Stimulated activated memory B cell treated with anti-CD40 and anti-IgM and Interleukin-4, amounts not matched to agents 10 μg/mL and 1 μg/mL and 100 μg/mL, for 72 hours (primary cell): ENCODE results near the gene PACRG.

ENCODE experiments used
- ATAC-seq: fragments of 150-1000 bp; cut with Tn5 transposase; 2 replicates; pipeline ENCODE4 v1.10.0; 2021
- H3K27ac Mint-ChIP-seq: one replicate; pipeline ENCODE4 v1.8.0; 2022; ENCODE audit warnings: mild to moderate bottlenecking, mixed read lengths
- H3K27me3 Mint-ChIP-seq: one replicate; pipeline ENCODE4 v1.8.0; 2022; ENCODE audit warnings: mixed read lengths
- H3K36me3 Mint-ChIP-seq: one replicate; pipeline ENCODE4 v1.8.0; 2022; ENCODE audit warnings: mixed read lengths
- H3K4me1 Mint-ChIP-seq: one replicate; pipeline ENCODE4 v1.8.0; 2022; ENCODE audit warnings: mixed read lengths
- H3K4me3 Mint-ChIP-seq: one replicate; pipeline ENCODE4 v1.8.0; 2022; ENCODE audit warnings: mild to moderate bottlenecking, moderate library complexity, mixed read lengths
- H3K9me3 Mint-ChIP-seq: one replicate; pipeline ENCODE4 v1.8.0; 2022; ENCODE audit warnings: mixed read lengths

The PACRG gene

GRCh38 chr6:162999575-163000285 lies 272.0 kb downstream of the PACRG start:
- ATAC-seq, result no peak
- Mint-ChIP-seq H3K36me3 (no peaks in the 10 kb centered on the region), H3K4me1 (no peaks in the 10 kb centered on the region)

GRCh38 chr6:163001330-163001729 lies 273.6 kb downstream of the PACRG start:
- Mint-ChIP-seq H3K4me3 (no peak overlapping the region), H3K4me1 (no peaks in the 10 kb centered on the region), H3K36me3 (no peaks in the 10 kb centered on the region), H3K27ac (no peak overlapping the region), H3K9me3 (peaks cover 3% of the 10 kb centered on the region), H3K27me3 (no peaks in the 10 kb centered on the region)
- ATAC-seq, result peak; percentile 31

More at GRCh38 chr6:162999575-163000285, 272.0 kb downstream of the PACRG start:
- Mint-ChIP-seq H3K27ac (no peak overlapping the region), H3K27me3 (no peaks in the 10 kb centered on the region), H3K4me3 (no peak overlapping the region), H3K9me3 (peaks cover 6% of the 10 kb centered on the region)

- no peak overlapping the region for H3K4me3 Mint-ChIP-seq
- peaks cover 3% of the 10 kb centered on the region for H3K9me3 Mint-ChIP-seq
- ATAC-seq, result no peak
- H3K27me3 Mint-ChIP-seq, result no peaks in the 10 kb centered on the region
- no peaks in the 10 kb centered on the region for H3K36me3 Mint-ChIP-seq
- no peak overlapping the region for H3K27ac Mint-ChIP-seq
- H3K4me1 Mint-ChIP-seq, result no peaks in the 10 kb centered on the region
Observed at GRCh38 chr6:163008186-163008585, 280.4 kb downstream of the PACRG start.

GRCh38 chr6:163008626-163009025 lies 280.9 kb downstream of the PACRG start:
- Mint-ChIP-seq H3K4me3 (no peak overlapping the region), H3K27ac (no peak overlapping the region), H3K36me3 (no peaks in the 10 kb centered on the region), H3K27me3 (no peaks in the 10 kb centered on the region), H3K9me3 (peaks cover 3% of the 10 kb centered on the region), H3K4me1 (no peaks in the 10 kb centered on the region)
- ATAC-seq, result no peak

GRCh38 chr6:163010145-163010544 lies 282.4 kb downstream of the PACRG start:
- Mint-ChIP-seq H3K9me3 (no peaks in the 10 kb centered on the region), H3K36me3 (no peaks in the 10 kb centered on the region), H3K4me3 (no peak overlapping the region), H3K27ac (no peak overlapping the region), H3K27me3 (no peaks in the 10 kb centered on the region), H3K4me1 (no peaks in the 10 kb centered on the region)
- no peak for ATAC-seq

GRCh38 chr6:163014736-163015135 lies 287.0 kb downstream of the PACRG start:
- ATAC-seq, result no peak
- Mint-ChIP-seq H3K36me3 (no peaks in the 10 kb centered on the region), H3K9me3 (no peaks in the 10 kb centered on the region), H3K27me3 (no peaks in the 10 kb centered on the region), H3K27ac (no peak overlapping the region), H3K4me3 (no peak overlapping the region), H3K4me1 (no peaks in the 10 kb centered on the region)

- Mint-ChIP-seq H3K27me3 (peaks cover 10% of the 10 kb centered on the region), H3K4me3 (no peak overlapping the region), H3K36me3 (no peaks in the 10 kb centered on the region), H3K27ac (no peak overlapping the region), H3K9me3 (peaks cover 2% of the 10 kb centered on the region), H3K4me1 (no peaks in the 10 kb centered on the region)
- no peak for ATAC-seq
Observed at GRCh38 chr6:163017801-163018200, 290.0 kb downstream of the PACRG start.

GRCh38 chr6:163019926-163020325 lies 292.2 kb downstream of the PACRG start:
- Mint-ChIP-seq H3K27me3 (peaks cover 10% of the 10 kb centered on the region), H3K27ac (no peak overlapping the region), H3K4me1 (no peaks in the 10 kb centered on the region), H3K9me3 (peaks cover 9% of the 10 kb centered on the region), H3K4me3 (no peak overlapping the region), H3K36me3 (no peaks in the 10 kb centered on the region)
- ATAC-seq, result no peak

GRCh38 chr6:163021054-163021453 lies 293.3 kb downstream of the PACRG start:
- Mint-ChIP-seq H3K27me3 (peaks cover 10% of the 10 kb centered on the region), H3K4me3 (no peak overlapping the region), H3K27ac (no peak overlapping the region), H3K4me1 (no peaks in the 10 kb centered on the region), H3K36me3 (no peaks in the 10 kb centered on the region), H3K9me3 (peaks cover 9% of the 10 kb centered on the region)
- peak; percentile 51 for ATAC-seq

- Mint-ChIP-seq H3K27ac (no peak overlapping the region), H3K9me3 (peaks cover 9% of the 10 kb centered on the region), H3K4me1 (no peaks in the 10 kb centered on the region), H3K36me3 (no peaks in the 10 kb centered on the region), H3K27me3 (peaks cover 10% of the 10 kb centered on the region), H3K4me3 (no peak overlapping the region)
- no peak for ATAC-seq
Observed at GRCh38 chr6:163023700-163024099, 295.9 kb downstream of the PACRG start.

GRCh38 chr6:163026893-163027292 lies 299.1 kb downstream of the PACRG start:
- no peak for ATAC-seq

GRCh38 chr6:163030980-163031379 lies 303.2 kb downstream of the PACRG start:
- Mint-ChIP-seq H3K4me3 (no peak overlapping the region), H3K27me3 (no peaks in the 10 kb centered on the region), H3K4me1 (no peaks in the 10 kb centered on the region), H3K9me3 (no peaks in the 10 kb centered on the region), H3K27ac (no peak overlapping the region), H3K36me3 (no peaks in the 10 kb centered on the region)
- no peak for ATAC-seq

More at GRCh38 chr6:163026893-163027292, 299.1 kb downstream of the PACRG start:
- Mint-ChIP-seq H3K27me3 (peaks cover under 1% of the 10 kb centered on the region), H3K4me3 (no peak overlapping the region), H3K9me3 (peaks cover 7% of the 10 kb centered on the region), H3K27ac (no peak overlapping the region), H3K36me3 (no peaks in the 10 kb centered on the region), H3K4me1 (no peaks in the 10 kb centered on the region)

- ATAC-seq, result no peak
- Mint-ChIP-seq H3K9me3 (no peaks in the 10 kb centered on the region), H3K27ac (no peak overlapping the region), H3K27me3 (no peaks in the 10 kb centered on the region), H3K36me3 (no peaks in the 10 kb centered on the region), H3K4me3 (no peak overlapping the region), H3K4me1 (no peaks in the 10 kb centered on the region)
Observed at GRCh38 chr6:163031931-163032330, 304.2 kb downstream of the PACRG start.

GRCh38 chr6:163036160-163036645 lies 308.4 kb downstream of the PACRG start:
- Mint-ChIP-seq H3K36me3 (no peaks in the 10 kb centered on the region), H3K4me3 (no peak overlapping the region), H3K4me1 (no peaks in the 10 kb centered on the region), H3K27ac (no peak overlapping the region), H3K9me3 (peaks cover 3% of the 10 kb centered on the region), H3K27me3 (no peaks in the 10 kb centered on the region)
- ATAC-seq, result no peak

GRCh38 chr6:163038317-163038716 lies 310.5 kb downstream of the PACRG start:
- H3K36me3 Mint-ChIP-seq, result no peaks in the 10 kb centered on the region
- H3K4me3 Mint-ChIP-seq, result no peak overlapping the region
- H3K9me3 Mint-ChIP-seq, result peaks cover 3% of the 10 kb centered on the region
- H3K27me3 Mint-ChIP-seq, result no peaks in the 10 kb centered on the region
- H3K27ac Mint-ChIP-seq, result no peak overlapping the region
- ATAC-seq, result no peak
- H3K4me1 Mint-ChIP-seq, result no peaks in the 10 kb centered on the region

- Mint-ChIP-seq H3K27me3 (no peaks in the 10 kb centered on the region), H3K9me3 (peaks cover 4% of the 10 kb centered on the region), H3K4me3 (no peak overlapping the region), H3K27ac (no peak overlapping the region), H3K4me1 (no peaks in the 10 kb centered on the region), H3K36me3 (no peaks in the 10 kb centered on the region)
- ATAC-seq, result no peak
Observed at GRCh38 chr6:163048345-163048744, 320.6 kb downstream of the PACRG start.
